WTC11 (cell line): ENCODE results near the gene LOXL1. TPM values are rescaled to one million over a fixed set of nuclear protein-coding genes. Genes with fewer than 3 reads are reported as not detected.

Experiments used
- ATAC-seq: fragments of 200-7000 bp; cut with Tn5 transposase; 2 replicates; pipeline ENCODE4 v1.10.0; 2021; ENCODE audit warnings: mild to moderate bottlenecking, moderate library complexity
- CTCF ChIA-PET: fragments of 300-600 bp; sonication (Branson Sonifier 250); formaldehyde crosslinking; loops from one replicate; lab custom pipeline; 2021; ENCODE audit warnings: antibody characterized with exemption; lab: Charles Lee
- POLR2A ChIA-PET: fragments of 350-600 bp; sonication (Branson Sonifier 250); formaldehyde crosslinking; loops from one replicate; lab custom pipeline; 2021; ENCODE audit warnings: antibody characterized with exemption; lab: Charles Lee
- DNase-seq: peaks from one replicate; pipeline ENCODE4 v3.0.0; 2021; ENCODE audit warnings: low spot score
- H3K27ac Mint-ChIP-seq: 2 replicates; pipeline ENCODE4 v1.8.0; 2021; ENCODE audit warnings: mixed read lengths
- H3K27me3 Mint-ChIP-seq: 2 replicates; pipeline ENCODE4 v1.8.0; 2021; ENCODE audit warnings: low read depth, mild to moderate bottlenecking, moderate library complexity, mixed read lengths
- H3K36me3 Mint-ChIP-seq: 2 replicates; pipeline ENCODE4 v1.8.0; 2021; ENCODE audit warnings: mixed read lengths
- H3K4me1 Mint-ChIP-seq: 2 replicates; pipeline ENCODE4 v1.8.0; 2022; ENCODE audit warnings: mixed read lengths
- H3K4me3 Mint-ChIP-seq: 2 replicates; pipeline ENCODE4 v1.8.0; 2021; ENCODE audit warnings: mild to moderate bottlenecking, moderate library complexity, mixed read lengths
- H3K9me3 Mint-ChIP-seq: 2 replicates; pipeline ENCODE4 v1.8.0; 2021; ENCODE audit warnings: mixed read lengths
- CREB1 ChIP-seq: sonication (generic); formaldehyde crosslinking; IDR thresholded peaks from 2 replicates; pipeline ENCODE4 v1.8.0; 2023; ENCODE audit warnings: mild to moderate bottlenecking, missing genetic modification reagents
- ELF4 ChIP-seq: sonication (generic); formaldehyde crosslinking; IDR thresholded peaks from 2 replicates; pipeline ENCODE4 v1.8.1; 2022; ENCODE audit warnings: low read depth, mild to moderate bottlenecking, moderate library complexity, missing genetic modification reagents
- EMX1 ChIP-seq: fragments of 250-450 bp; sonication (Bioruptor Pico); IDR thresholded peaks from 2 replicates; pipeline ENCODE4 v1.8.0; 2021; ENCODE audit warnings: mild to moderate bottlenecking
- FOXK1 ChIP-seq: sonication (generic); formaldehyde crosslinking; IDR thresholded peaks from 2 replicates; pipeline ENCODE4 v1.8.0; 2022; ENCODE audit warnings: mild to moderate bottlenecking, moderate library complexity, missing genetic modification reagents
- GRHL2 ChIP-seq: fragments of 250-450 bp; sonication (Bioruptor Pico); IDR thresholded peaks from 2 replicates; pipeline ENCODE4 v1.8.0; 2022; ENCODE audit warnings: mild to moderate bottlenecking, moderate library complexity; ENCODE audit not compliant: insufficient replicate concordance, severe bottlenecking
- MYBL2 ChIP-seq: sonication (generic); formaldehyde crosslinking; IDR thresholded peaks from 2 replicates; pipeline ENCODE4 v1.8.1; 2023; ENCODE audit warnings: mild to moderate bottlenecking, moderate library complexity, missing genetic modification reagents
- RORB ChIP-seq: fragments of 250-450 bp; sonication (Bioruptor Pico); IDR thresholded peaks from 2 replicates; pipeline ENCODE4 v1.9.0; 2021; ENCODE audit warnings: mild to moderate bottlenecking
- SMAD4 ChIP-seq: sonication (generic); formaldehyde crosslinking; IDR thresholded peaks from 2 replicates; pipeline ENCODE4 v1.8.0; 2022; ENCODE audit warnings: mild to moderate bottlenecking, missing genetic modification reagents
- TEAD4 ChIP-seq: sonication (generic); formaldehyde crosslinking; IDR thresholded peaks from 2 replicates; pipeline ENCODE4 v1.8.0; 2022; ENCODE audit warnings: mild to moderate bottlenecking, missing genetic modification reagents
- TP53 ChIP-seq: sonication (generic); formaldehyde crosslinking; IDR thresholded peaks from 2 replicates; pipeline ENCODE4 v1.8.1; 2023; ENCODE audit warnings: mild to moderate bottlenecking, missing genetic modification reagents
- ZNF219 ChIP-seq: sonication (generic); formaldehyde crosslinking; IDR thresholded peaks from 2 replicates; pipeline ENCODE4 v1.8.0; 2023; ENCODE audit warnings: missing genetic modification reagents, mild to moderate bottlenecking, borderline replicate concordance
- ZNF423 ChIP-seq: fragments of 250-450 bp; sonication (Bioruptor Pico); IDR thresholded peaks from 2 replicates; pipeline ENCODE4 v2.1.2; 2022; ENCODE audit warnings: mild to moderate bottlenecking, moderate library complexity
- total RNA-seq: library from RNA; stranded (reverse); gene quantifications from 3 replicates; pipeline ENCODE4 v1.2.3, GENCODE V29; 2021
- TF ChIP-seq, protein P1 (sequence below): sonication (generic); formaldehyde crosslinking; IDR thresholded peaks from 2 replicates; pipeline ENCODE4 v1.8.0; 2022; ENCODE audit warnings: missing genetic modification reagents
- TF ChIP-seq, protein P2 (sequence below): fragments of 250-450 bp; sonication (Bioruptor Pico); conservative IDR thresholded peaks from 2 replicates; pipeline ENCODE4 v1.9.0; 2021; ENCODE audit warnings: mild to moderate bottlenecking
- TF ChIP-seq, protein P3 (sequence below): sonication (generic); formaldehyde crosslinking; IDR thresholded peaks from 2 replicates; pipeline ENCODE4 v1.8.0; 2023; ENCODE audit warnings: missing genetic modification reagents, mild to moderate bottlenecking, borderline replicate concordance
- TF ChIP-seq, protein P4 (sequence below): sonication (generic); formaldehyde crosslinking; IDR thresholded peaks from 2 replicates; pipeline ENCODE4 v1.8.0; 2023; ENCODE audit warnings: missing genetic modification reagents
- TF ChIP-seq, protein P5 (sequence below): sonication (generic); formaldehyde crosslinking; IDR thresholded peaks from 2 replicates; pipeline ENCODE4 v1.8.1; 2023; ENCODE audit warnings: mild to moderate bottlenecking, moderate library complexity, missing genetic modification reagents
- TF ChIP-seq, protein P6 (sequence below): sonication (generic); formaldehyde crosslinking; IDR thresholded peaks from 2 replicates; pipeline ENCODE4 v1.8.1; 2023; ENCODE audit warnings: mild to moderate bottlenecking, missing genetic modification reagents
- TF ChIP-seq, protein P7 (sequence below): sonication (generic); formaldehyde crosslinking; IDR thresholded peaks from 2 replicates; pipeline ENCODE4 v1.8.1; 2023; ENCODE audit warnings: mild to moderate bottlenecking, missing genetic modification reagents, moderate library complexity

Gene LOXL1
- total RNA-seq, 1 experiment from 2014 or later, result 10.6 TPM

DNA sequence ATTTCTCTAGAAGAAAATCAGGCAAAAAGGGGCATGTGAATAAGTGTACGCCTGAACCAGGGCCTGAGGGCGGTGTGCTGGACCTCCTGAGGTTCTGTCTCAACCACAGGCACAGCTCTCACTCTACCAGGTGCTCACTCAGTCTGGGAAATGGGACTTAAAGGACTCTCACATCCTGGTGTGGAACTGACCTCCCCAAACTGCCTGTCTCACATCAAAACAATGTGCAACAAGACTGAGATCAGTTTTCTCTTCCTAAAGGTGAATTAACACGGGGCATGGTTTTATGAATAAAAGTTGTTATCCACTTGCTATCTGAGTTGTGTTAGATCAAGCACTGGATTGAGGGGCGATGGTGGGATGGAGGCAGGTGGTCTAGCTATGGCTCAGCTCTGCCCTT lies 61.0 kb downstream of the LOXL1 start:
- H3K27ac Mint-ChIP-seq, result no peak overlapping the region
- TF ChIP-seq EMX1 (CRISPR knock-in tag) (no peak), GRHL2 (no peak), ZNF423 (CRISPR knock-in tag) (no peak), RORB (no peak), TP53 (CRISPR knock-in tag) (no peak), ELF4 (no peak)
- TF ChIP-seq, protein P1, sequence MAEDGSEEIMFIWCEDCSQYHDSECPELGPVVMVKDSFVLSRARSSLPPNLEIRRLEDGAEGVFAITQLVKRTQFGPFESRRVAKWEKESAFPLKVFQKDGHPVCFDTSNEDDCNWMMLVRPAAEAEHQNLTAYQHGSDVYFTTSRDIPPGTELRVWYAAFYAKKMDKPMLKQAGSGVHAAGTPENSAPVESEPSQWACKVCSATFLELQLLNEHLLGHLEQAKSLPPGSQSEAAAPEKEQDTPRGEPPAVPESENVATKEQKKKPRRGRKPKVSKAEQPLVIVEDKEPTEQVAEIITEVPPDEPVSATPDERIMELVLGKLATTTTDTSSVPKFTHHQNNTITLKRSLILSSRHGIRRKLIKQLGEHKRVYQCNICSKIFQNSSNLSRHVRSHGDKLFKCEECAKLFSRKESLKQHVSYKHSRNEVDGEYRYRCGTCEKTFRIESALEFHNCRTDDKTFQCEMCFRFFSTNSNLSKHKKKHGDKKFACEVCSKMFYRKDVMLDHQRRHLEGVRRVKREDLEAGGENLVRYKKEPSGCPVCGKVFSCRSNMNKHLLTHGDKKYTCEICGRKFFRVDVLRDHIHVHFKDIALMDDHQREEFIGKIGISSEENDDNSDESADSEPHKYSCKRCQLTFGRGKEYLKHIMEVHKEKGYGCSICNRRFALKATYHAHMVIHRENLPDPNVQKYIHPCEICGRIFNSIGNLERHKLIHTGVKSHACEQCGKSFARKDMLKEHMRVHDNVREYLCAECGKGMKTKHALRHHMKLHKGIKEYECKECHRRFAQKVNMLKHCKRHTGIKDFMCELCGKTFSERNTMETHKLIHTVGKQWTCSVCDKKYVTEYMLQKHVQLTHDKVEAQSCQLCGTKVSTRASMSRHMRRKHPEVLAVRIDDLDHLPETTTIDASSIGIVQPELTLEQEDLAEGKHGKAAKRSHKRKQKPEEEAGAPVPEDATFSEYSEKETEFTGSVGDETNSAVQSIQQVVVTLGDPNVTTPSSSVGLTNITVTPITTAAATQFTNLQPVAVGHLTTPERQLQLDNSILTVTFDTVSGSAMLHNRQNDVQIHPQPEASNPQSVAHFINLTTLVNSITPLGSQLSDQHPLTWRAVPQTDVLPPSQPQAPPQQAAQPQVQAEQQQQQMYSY (CRISPR knock-in tag), result no peak
- TF ChIP-seq, protein P2, sequence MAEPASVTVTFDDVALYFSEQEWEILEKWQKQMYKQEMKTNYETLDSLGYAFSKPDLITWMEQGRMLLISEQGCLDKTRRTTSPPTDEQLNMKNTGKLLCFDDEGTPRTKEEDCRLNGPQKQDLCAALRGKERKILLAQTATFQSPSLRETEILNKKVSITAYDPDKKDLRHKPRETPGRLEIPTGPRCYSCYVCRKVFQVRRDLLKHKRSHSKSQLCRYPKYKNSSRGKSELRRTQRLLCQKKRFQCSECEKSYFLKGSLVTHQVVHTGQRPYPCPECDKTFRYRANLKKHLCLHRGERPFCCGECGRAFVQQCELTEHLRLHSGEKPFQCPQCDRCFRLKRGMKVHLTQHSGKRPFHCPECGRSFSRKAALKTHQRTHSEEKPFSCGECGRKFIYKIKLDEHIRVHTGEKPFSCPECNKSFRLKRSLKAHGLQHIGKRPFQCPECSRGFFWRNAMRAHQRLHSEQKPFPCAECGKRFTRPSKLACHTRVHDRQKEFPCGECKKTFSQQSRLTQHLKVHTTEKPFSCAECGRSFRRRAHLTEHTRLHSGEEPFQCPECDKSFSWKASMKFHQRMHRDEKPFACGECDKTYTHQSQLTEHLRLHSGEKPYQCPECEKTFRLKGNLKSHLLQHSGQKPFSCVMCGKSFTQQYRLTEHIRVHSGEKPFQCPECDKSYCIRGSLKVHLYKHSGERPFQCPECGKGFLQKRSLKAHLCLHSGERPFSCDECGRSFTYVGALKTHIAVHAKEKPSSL (CRISPR knock-in tag), result no peak
- TF ChIP-seq, protein P3, sequence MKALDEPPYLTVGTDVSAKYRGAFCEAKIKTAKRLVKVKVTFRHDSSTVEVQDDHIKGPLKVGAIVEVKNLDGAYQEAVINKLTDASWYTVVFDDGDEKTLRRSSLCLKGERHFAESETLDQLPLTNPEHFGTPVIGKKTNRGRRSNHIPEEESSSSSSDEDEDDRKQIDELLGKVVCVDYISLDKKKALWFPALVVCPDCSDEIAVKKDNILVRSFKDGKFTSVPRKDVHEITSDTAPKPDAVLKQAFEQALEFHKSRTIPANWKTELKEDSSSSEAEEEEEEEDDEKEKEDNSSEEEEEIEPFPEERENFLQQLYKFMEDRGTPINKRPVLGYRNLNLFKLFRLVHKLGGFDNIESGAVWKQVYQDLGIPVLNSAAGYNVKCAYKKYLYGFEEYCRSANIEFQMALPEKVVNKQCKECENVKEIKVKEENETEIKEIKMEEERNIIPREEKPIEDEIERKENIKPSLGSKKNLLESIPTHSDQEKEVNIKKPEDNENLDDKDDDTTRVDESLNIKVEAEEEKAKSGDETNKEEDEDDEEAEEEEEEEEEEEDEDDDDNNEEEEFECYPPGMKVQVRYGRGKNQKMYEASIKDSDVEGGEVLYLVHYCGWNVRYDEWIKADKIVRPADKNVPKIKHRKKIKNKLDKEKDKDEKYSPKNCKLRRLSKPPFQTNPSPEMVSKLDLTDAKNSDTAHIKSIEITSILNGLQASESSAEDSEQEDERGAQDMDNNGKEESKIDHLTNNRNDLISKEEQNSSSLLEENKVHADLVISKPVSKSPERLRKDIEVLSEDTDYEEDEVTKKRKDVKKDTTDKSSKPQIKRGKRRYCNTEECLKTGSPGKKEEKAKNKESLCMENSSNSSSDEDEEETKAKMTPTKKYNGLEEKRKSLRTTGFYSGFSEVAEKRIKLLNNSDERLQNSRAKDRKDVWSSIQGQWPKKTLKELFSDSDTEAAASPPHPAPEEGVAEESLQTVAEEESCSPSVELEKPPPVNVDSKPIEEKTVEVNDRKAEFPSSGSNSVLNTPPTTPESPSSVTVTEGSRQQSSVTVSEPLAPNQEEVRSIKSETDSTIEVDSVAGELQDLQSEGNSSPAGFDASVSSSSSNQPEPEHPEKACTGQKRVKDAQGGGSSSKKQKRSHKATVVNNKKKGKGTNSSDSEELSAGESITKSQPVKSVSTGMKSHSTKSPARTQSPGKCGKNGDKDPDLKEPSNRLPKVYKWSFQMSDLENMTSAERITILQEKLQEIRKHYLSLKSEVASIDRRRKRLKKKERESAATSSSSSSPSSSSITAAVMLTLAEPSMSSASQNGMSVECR (CRISPR knock-in tag), result no peak
- TF ChIP-seq, all 79 proteins: peak for 0
- H3K36me3 Mint-ChIP-seq, result no peaks in the 10 kb centered on the region
- H3K27me3 Mint-ChIP-seq, result peaks cover 5% of the 10 kb centered on the region
- H3K4me1 Mint-ChIP-seq, result peaks cover under 1% of the 10 kb centered on the region; the same call in 1 of the 2 replicates
- DNase-seq (no peak), ATAC-seq (no peak)
- no peaks in the 10 kb centered on the region for H3K9me3 Mint-ChIP-seq
- H3K4me3 Mint-ChIP-seq, result no peak overlapping the region
- ChIA-PET CTCF (interaction anchor here (0.9 to 8.2 kb wide), 6 partner anchors 13 to 333 kb away, joined by 4 to 69 read pairs (median 5); no protein-coding TSS in a partner anchor), POLR2A (no interaction called here)

DNA sequence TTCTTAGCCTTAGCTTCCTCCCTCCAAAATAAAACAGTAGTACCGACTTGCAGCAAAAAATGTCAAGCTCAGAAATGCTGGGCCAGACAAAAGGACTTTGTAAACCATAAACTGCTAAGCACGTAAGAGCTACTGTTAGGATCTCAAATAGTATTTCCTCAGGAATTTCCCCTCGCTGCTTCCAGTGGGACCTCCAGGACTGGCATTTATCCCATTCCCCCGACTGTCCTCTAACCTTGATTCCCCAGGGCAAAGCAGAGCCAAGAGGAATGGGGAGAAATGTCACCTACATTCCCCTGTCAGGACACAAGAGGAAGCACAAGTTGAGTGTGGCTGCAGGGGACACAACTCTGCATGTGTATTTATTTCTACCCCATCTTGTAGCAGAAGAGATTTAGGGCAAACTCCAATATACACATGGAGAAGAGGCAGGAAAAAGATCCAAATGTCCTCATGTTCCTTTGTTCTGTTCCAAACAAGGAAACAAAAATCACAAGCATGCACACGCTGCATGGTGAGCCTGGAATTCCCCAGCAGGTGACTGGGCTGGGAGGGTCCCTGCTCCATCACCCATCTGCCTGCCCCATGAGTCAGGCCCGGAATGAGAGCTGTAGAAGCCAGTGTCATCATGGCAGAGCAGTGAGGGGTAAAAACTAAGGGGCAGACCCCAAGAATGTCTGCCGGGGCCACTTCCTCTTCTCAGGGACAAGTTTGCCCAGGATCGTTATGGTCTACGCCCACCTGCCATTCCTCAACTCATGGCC lies 61.6 kb downstream of the LOXL1 start:
- ChIA-PET CTCF (interaction anchor here (0.6 to 8.2 kb wide), 7 partner anchors 14 to 333 kb away, joined by 3 to 69 read pairs (median 4); no protein-coding TSS in a partner anchor), POLR2A (no interaction called here)
- Mint-ChIP-seq H3K27me3 (peaks cover 11% of the 10 kb centered on the region), H3K36me3 (no peaks in the 10 kb centered on the region), H3K27ac (no peak overlapping the region), H3K9me3 (no peaks in the 10 kb centered on the region), H3K4me3 (no peak overlapping the region), H3K4me1 (peaks cover 6% of the 10 kb centered on the region; the same call in 1 of the 2 replicates)
- DNase-seq (no peak), ATAC-seq (no peak)
- TF ChIP-seq CREB1, result no peak
- TF ChIP-seq, protein P4, sequence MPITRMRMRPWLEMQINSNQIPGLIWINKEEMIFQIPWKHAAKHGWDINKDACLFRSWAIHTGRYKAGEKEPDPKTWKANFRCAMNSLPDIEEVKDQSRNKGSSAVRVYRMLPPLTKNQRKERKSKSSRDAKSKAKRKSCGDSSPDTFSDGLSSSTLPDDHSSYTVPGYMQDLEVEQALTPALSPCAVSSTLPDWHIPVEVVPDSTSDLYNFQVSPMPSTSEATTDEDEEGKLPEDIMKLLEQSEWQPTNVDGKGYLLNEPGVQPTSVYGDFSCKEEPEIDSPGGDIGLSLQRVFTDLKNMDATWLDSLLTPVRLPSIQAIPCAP (CRISPR knock-in tag), result no peak
- no peak for TF ChIP-seq FOXK1 (CRISPR knock-in tag)
- no peak for TF ChIP-seq SMAD4
- no peak for TF ChIP-seq ZNF219
- no peak for TF ChIP-seq TEAD4 (CRISPR knock-in tag)
- TF ChIP-seq, protein P5, sequence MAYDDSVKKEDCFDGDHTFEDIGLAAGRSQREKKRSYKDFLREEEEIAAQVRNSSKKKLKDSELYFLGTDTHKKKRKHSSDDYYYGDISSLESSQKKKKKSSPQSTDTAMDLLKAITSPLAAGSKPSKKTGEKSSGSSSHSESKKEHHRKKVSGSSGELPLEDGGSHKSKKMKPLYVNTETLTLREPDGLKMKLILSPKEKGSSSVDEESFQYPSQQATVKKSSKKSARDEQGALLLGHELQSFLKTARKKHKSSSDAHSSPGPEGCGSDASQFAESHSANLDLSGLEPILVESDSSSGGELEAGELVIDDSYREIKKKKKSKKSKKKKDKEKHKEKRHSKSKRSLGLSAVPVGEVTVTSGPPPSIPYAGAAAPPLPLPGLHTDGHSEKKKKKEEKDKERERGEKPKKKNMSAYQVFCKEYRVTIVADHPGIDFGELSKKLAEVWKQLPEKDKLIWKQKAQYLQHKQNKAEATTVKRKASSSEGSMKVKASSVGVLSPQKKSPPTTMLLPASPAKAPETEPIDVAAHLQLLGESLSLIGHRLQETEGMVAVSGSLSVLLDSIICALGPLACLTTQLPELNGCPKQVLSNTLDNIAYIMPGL (CRISPR knock-in tag), result no peak
- TF ChIP-seq, protein P6, sequence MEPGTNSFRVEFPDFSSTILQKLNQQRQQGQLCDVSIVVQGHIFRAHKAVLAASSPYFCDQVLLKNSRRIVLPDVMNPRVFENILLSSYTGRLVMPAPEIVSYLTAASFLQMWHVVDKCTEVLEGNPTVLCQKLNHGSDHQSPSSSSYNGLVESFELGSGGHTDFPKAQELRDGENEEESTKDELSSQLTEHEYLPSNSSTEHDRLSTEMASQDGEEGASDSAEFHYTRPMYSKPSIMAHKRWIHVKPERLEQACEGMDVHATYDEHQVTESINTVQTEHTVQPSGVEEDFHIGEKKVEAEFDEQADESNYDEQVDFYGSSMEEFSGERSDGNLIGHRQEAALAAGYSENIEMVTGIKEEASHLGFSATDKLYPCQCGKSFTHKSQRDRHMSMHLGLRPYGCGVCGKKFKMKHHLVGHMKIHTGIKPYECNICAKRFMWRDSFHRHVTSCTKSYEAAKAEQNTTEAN (CRISPR knock-in tag), result no peak
- TF ChIP-seq, protein P7, sequence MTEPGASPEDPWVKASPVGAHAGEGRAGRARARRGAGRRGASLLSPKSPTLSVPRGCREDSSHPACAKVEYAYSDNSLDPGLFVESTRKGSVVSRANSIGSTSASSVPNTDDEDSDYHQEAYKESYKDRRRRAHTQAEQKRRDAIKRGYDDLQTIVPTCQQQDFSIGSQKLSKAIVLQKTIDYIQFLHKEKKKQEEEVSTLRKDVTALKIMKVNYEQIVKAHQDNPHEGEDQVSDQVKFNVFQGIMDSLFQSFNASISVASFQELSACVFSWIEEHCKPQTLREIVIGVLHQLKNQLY (CRISPR knock-in tag), result no peak
- TF ChIP-seq MYBL2 (CRISPR knock-in tag), result no peak
